HG02763 (cell line): ENCODE measurements around the gene CABP1.

Source experiments
- ATAC-seq: cut with Tn5 transposase; IDR thresholded peaks from one replicate; pipeline ENCODE4 v1.9.1; 2021; ENCODE audit warnings: mild to moderate bottlenecking, moderate library complexity; ENCODE audit not compliant: unreplicated experiment

CABP1 gene

GRCh38 chr12:120690978-120691377, 50.6 kb downstream of the CABP1 start:
- ATAC-seq: no peak

- no peak for ATAC-seq
These were observed 52.2 kb downstream of the CABP1 start for GRCh38 chr12:120692524-120693033.

- no peak for ATAC-seq
These were observed 53.4 kb downstream of the CABP1 start for GRCh38 chr12:120693848-120694247.

- no peak for ATAC-seq
These were observed 56.2 kb downstream of the CABP1 start for GRCh38 chr12:120696626-120697025.

GRCh38 chr12:120697344-120697743, 56.9 kb downstream of the CABP1 start:
- ATAC-seq: no peak

GRCh38 chr12:120698665-120699064, 58.2 kb downstream of the CABP1 start:
- ATAC-seq: no peak

GRCh38 chr12:120699553-120699952, 59.1 kb downstream of the CABP1 start:
- no peak for ATAC-seq

- ATAC-seq: no peak
These were observed 60.5 kb downstream of the CABP1 start for GRCh38 chr12:120700886-120701285.

GRCh38 chr12:120702637-120703036, 62.2 kb downstream of the CABP1 start:
- ATAC-seq: no peak

GRCh38 chr12:120703311-120703942, 63.0 kb downstream of the CABP1 start:
- no peak for ATAC-seq

- no peak for ATAC-seq
These were observed 65.2 kb downstream of the CABP1 start for GRCh38 chr12:120705618-120706017.

- no peak for ATAC-seq
These were observed 65.6 kb downstream of the CABP1 start for GRCh38 chr12:120706029-120706428.

- ATAC-seq: no peak
These were observed 68.2 kb downstream of the CABP1 start for GRCh38 chr12:120708651-120709050.

- ATAC-seq: peak; percentile 78
These were observed 69.8 kb downstream of the CABP1 start, which contains the start of gene UNC119B for GRCh38 chr12:120710031-120710804. TSS of gene UNC119B (plus strand) at chr12:120710458. CDS start at chr12:120710475, 17 bp downstream.

GRCh38 chr12:120710805-120711296, 70.4 kb downstream of the CABP1 start:
- peak; percentile 17 for ATAC-seq

GRCh38 chr12:120711411-120711810, 71.0 kb downstream of the CABP1 start:
- no peak for ATAC-seq

- ATAC-seq: no peak
These were observed 72.2 kb downstream of the CABP1 start for GRCh38 chr12:120712610-120713009.

- ATAC-seq: no peak
These were observed 73.5 kb downstream of the CABP1 start for GRCh38 chr12:120713861-120714482.
